Neural progenitor cell (in vitro differentiated cells): Measurements from ENCODE around the gene CCNC. TPM values are rescaled to one million over a fixed set of nuclear protein-coding genes. Genes with fewer than 3 reads are reported as not detected.

ENCODE experiments used
- DNase-seq: peaks from one replicate; pipeline ENCODE4 v3.0.0-alpha.2; 2016; ENCODE audit warnings: low spot score
- H2AFZ ChIP-seq: fragments of 200-600 bp; sonication (generic); replicated peaks from 2 replicates; pipeline ENCODE4 v1.6.1; 2016; ENCODE audit warnings: antibody characterized with exemption
- H3F3A ChIP-seq: fragments of 200-600 bp; sonication (generic); 2 replicates; pipeline ENCODE4 v1.6.1; 2016; ENCODE audit warnings: antibody characterized with exemption, low read depth
- H3K27ac ChIP-seq: fragments of 200-600 bp; sonication (generic); 2 replicates; pipeline ENCODE4 v1.5.1; 2016; ENCODE audit warnings: mild to moderate bottlenecking
- H3K27me3 ChIP-seq: fragments of 200-600 bp; sonication (generic); 2 replicates; pipeline ENCODE4 v1.6.1; 2016; ENCODE audit warnings: mild to moderate bottlenecking, moderate library complexity
- H3K36me3 ChIP-seq: fragments of 200-600 bp; sonication (generic); 2 replicates; pipeline ENCODE4 v1.5.1; 2016
- H3K4me1 ChIP-seq: fragments of 200-600 bp; sonication (generic); 2 replicates; pipeline ENCODE4 v1.6.1; 2016; ENCODE audit warnings: mixed run types
- H3K4me2 ChIP-seq: fragments of 200-600 bp; sonication (generic); 2 replicates; pipeline ENCODE4 v1.6.1; 2016
- H3K4me3 ChIP-seq: fragments of 200-600 bp; sonication (generic); 2 replicates; pipeline ENCODE4 v1.5.1; 2016
- H3K79me2 ChIP-seq: fragments of 200-600 bp; sonication (generic); 2 replicates; pipeline ENCODE4 v1.6.1; 2016; ENCODE audit warnings: low read depth
- H3K9ac ChIP-seq: fragments of 200-600 bp; sonication (generic); 2 replicates; pipeline ENCODE4 v1.6.1; 2016
- H3K9me3 ChIP-seq: fragments of 200-600 bp; sonication (generic); 2 replicates; pipeline ENCODE4 v1.5.1; 2016; ENCODE audit warnings: low read depth
- H4K20me1 ChIP-seq: fragments of 200-600 bp; sonication (generic); 2 replicates; pipeline ENCODE4 v1.6.1; 2016; ENCODE audit warnings: low read depth
- H3K27ac Mint-ChIP-seq: 3 replicates; pipeline ENCODE4 v1.8.0; 2021; ENCODE audit warnings: mixed read lengths
- H3K27me3 Mint-ChIP-seq: 2 replicates; pipeline ENCODE4 v1.8.0; 2022; ENCODE audit warnings: low read depth, mild to moderate bottlenecking, inconsistent platforms, moderate library complexity, mixed read lengths; ENCODE audit not compliant: insufficient read depth
- H3K36me3 Mint-ChIP-seq: 3 replicates; pipeline ENCODE4 v1.8.0; 2021; ENCODE audit warnings: mixed read lengths
- H3K4me1 Mint-ChIP-seq: 3 replicates; pipeline ENCODE4 v1.8.0; 2021; ENCODE audit warnings: mixed read lengths
- H3K4me3 Mint-ChIP-seq: 3 replicates; pipeline ENCODE4 v1.8.0; 2021; ENCODE audit warnings: mild to moderate bottlenecking, moderate library complexity, mixed read lengths
- H3K9me3 Mint-ChIP-seq: 3 replicates; pipeline ENCODE4 v1.8.0; 2020; ENCODE audit warnings: mixed read lengths
- CTCF ChIP-seq: fragments of 200-600 bp; sonication (generic); IDR thresholded peaks from 2 replicates; pipeline ENCODE4 v1.5.1; 2017; ENCODE audit warnings: antibody characterized with exemption, mild to moderate bottlenecking
- EZH2 ChIP-seq: fragments of 200-600 bp; sonication (generic); IDR thresholded peaks from 2 replicates; pipeline ENCODE4 v1.6.1; 2017; ENCODE audit warnings: antibody characterized with exemption, mild to moderate bottlenecking, moderate library complexity
- EZH2phosphoT487 ChIP-seq: fragments of 200-600 bp; sonication (generic); IDR thresholded peaks from 2 replicates; pipeline ENCODE4 v1.6.1; 2017; ENCODE audit warnings: antibody characterized with exemption
- total RNA-seq: library from RNA; depleted of rRNA; stranded (reverse); fragments of >200 nt; gene quantifications from 2 replicates; pipeline ENCODE4 v1.2.3, GENCODE V29; 2015; ENCODE audit warnings: low replicate concordance

The CCNC gene
- total RNA-seq, 1 donor from 2014 or later, result 157 TPM

GRCh38 chr6:99520855-99521632 is 47.4 kb downstream of the CCNC start:
- Histone ChIP-seq H4K20me1 (no peaks in the 10 kb centered on the region), H3K4me2 (peak overlapping the region; percentile 76), H3K4me3 (peak overlapping the region; percentile 83), H3K27me3 (no peaks in the 10 kb centered on the region), H3F3A (peaks cover 11% of the 10 kb centered on the region), H2AFZ (peak overlapping the region; percentile 78), H3K27ac (peak overlapping the region; percentile 51), H3K79me2 (peaks cover 20% of the 10 kb centered on the region), H3K9ac (peak overlapping the region; percentile 54), H3K9me3 (no peaks in the 10 kb centered on the region), H3K36me3 (no peaks in the 10 kb centered on the region), H3K4me1 (no peaks in the 10 kb centered on the region)
- peak overlapping the region; percentile 99 for H3K4me3 Mint-ChIP-seq
- H3K4me1 Mint-ChIP-seq, result peaks cover 13% of the 10 kb centered on the region
- TF ChIP-seq CTCF, result peak; percentile 71
- peak; percentile 34 for TF ChIP-seq EZH2
- no peak for TF ChIP-seq EZH2phosphoT487
- peaks cover 5% of the 10 kb centered on the region for H3K27me3 Mint-ChIP-seq
- H3K27ac Mint-ChIP-seq, result peak overlapping the region; percentile 99
- peaks cover 2% of the 10 kb centered on the region for H3K36me3 Mint-ChIP-seq
- DNase-seq, result peak; percentile 90
- H3K9me3 Mint-ChIP-seq, result no peaks in the 10 kb centered on the region

- Histone ChIP-seq H3K4me2 (no peak overlapping the region), H3K4me1 (peaks cover under 1% of the 10 kb centered on the region), H3K79me2 (peaks cover 26% of the 10 kb centered on the region), H4K20me1 (no peaks in the 10 kb centered on the region), H3K27ac (no peak overlapping the region), H3K27me3 (peaks cover 2% of the 10 kb centered on the region), H3F3A (peaks cover 22% of the 10 kb centered on the region), H3K4me3 (no peak overlapping the region), H3K36me3 (no peaks in the 10 kb centered on the region), H3K9me3 (no peaks in the 10 kb centered on the region), H3K9ac (no peak overlapping the region), H2AFZ (no peak overlapping the region)
- Mint-ChIP-seq H3K27me3 (peaks cover 6% of the 10 kb centered on the region), H3K9me3 (no peaks in the 10 kb centered on the region), H3K36me3 (peaks cover under 1% of the 10 kb centered on the region), H3K4me3 (no peak overlapping the region), H3K27ac (no peak overlapping the region), H3K4me1 (peaks cover 15% of the 10 kb centered on the region)
- no peak for DNase-seq
- TF ChIP-seq EZH2phosphoT487, result no peak
- TF ChIP-seq EZH2, result no peak
- TF ChIP-seq CTCF, result no peak
Observed at GRCh38 chr6:99519446-99519845, 49.0 kb downstream of the CCNC start.

- H4K20me1 ChIP-seq, result no peaks in the 10 kb centered on the region
- H3K79me2 ChIP-seq, result peaks cover 38% of the 10 kb centered on the region
- H3K27ac Mint-ChIP-seq, result no peak overlapping the region
- no peak overlapping the region for H3K9ac ChIP-seq
- peak overlapping the region; percentile 89 for H3K4me3 ChIP-seq
- H3K4me2 ChIP-seq, result peak overlapping the region; percentile 92
- H3F3A ChIP-seq, result peaks cover 17% of the 10 kb centered on the region
- peaks cover 1% of the 10 kb centered on the region for H3K36me3 Mint-ChIP-seq
- peaks cover 7% of the 10 kb centered on the region for H3K27me3 Mint-ChIP-seq
- peak; percentile 9 for DNase-seq
- TF ChIP-seq EZH2phosphoT487, result no peak
- TF ChIP-seq CTCF, result no peak
- no peak for TF ChIP-seq EZH2
- no peaks in the 10 kb centered on the region for H3K36me3 ChIP-seq
- peaks cover 16% of the 10 kb centered on the region for H3K4me1 Mint-ChIP-seq
- H3K4me3 Mint-ChIP-seq, result peak overlapping the region; percentile 96
- H3K4me1 ChIP-seq, result peaks cover 18% of the 10 kb centered on the region
- no peaks in the 10 kb centered on the region for H3K9me3 ChIP-seq
- H3K27ac ChIP-seq, result no peak overlapping the region
- peak overlapping the region; percentile 45 for H2AFZ ChIP-seq
- peaks cover 12% of the 10 kb centered on the region for H3K27me3 ChIP-seq
- H3K9me3 Mint-ChIP-seq, result no peaks in the 10 kb centered on the region
Observed at GRCh38 chr6:99514089-99514488, 54.4 kb downstream of the CCNC start.
